ENCODE data around the gene SNCG. TPM values are rescaled to one million over a fixed set of nuclear protein-coding genes. Genes with fewer than 3 reads are reported as not detected.
A peak's percentile ranks its signal among the peaks of the same experiment; 100 is the strongest.

Gene SNCG
- total RNA-seq, 1 experiment from 2014 or later = 5.5 TPM

DNA sequence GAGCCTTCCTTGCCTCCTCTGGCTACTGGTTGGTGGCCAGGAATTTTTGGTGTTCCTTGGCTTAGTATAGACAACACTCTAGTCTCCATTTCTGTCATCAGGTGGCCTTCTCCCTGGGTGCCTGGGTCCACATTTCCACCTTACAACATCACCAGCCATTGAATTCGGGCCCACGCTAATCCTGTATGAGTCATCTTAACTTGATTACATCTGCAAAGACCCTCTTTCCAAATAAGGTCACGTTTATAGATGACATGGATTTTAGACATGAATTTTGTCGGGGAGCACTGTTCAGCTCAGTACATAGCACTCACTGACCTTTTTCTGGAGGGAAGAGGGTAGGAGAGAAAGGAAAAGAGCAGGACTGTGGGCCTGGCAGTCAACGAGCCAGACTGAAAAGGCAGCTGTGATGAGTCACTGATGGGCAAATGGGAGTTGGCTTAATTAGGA lies 40.4 kb upstream of the SNCG start:
- Histone ChIP-seq H4K8ac (replicated peaks; ENCODE audit: insufficient read length, low read depth, low read length) (no peak overlapping the region), H3K14ac (ENCODE audit: insufficient read depth, low read length) (no peak overlapping the region), H2AFZ (ENCODE audit: low read length) (no peak overlapping the region), H4K20me1 (ENCODE audit: control insufficient read depth, insufficient read depth, insufficient read length) (no peaks in the 10 kb centered on the region), H3K9ac (ENCODE audit: extremely low read depth, insufficient read length, low read length) (no peak overlapping the region), H3K23ac (ENCODE audit: insufficient read length, low read depth, low read length) (no peak overlapping the region), H3T11ph (ENCODE audit: low read length) (no peak overlapping the region), H3K79me1 (ENCODE audit: insufficient read depth, low read depth, low read length, poor library complexity, severe bottlenecking) (no peaks in the 10 kb centered on the region), H3K56ac (ENCODE audit: insufficient read length, low read depth, low read length) (no peak overlapping the region), H3K27me3 (ENCODE audit: insufficient read depth, low read length) (no peaks in the 10 kb centered on the region), H4K5ac (ENCODE audit: insufficient read length, low read depth, low read length) (no peak overlapping the region), H2AK5ac (ENCODE audit: insufficient read length, low read length) (no peak overlapping the region), H2BK12ac (ENCODE audit: insufficient read length, low read depth, low read length) (no peak overlapping the region), H3K4ac (ENCODE audit: low read depth, low read length) (no peak overlapping the region), H2BK15ac (ENCODE audit: low read depth, low read length) (no peak overlapping the region), H3K79me2 (ENCODE audit: insufficient read depth, low read length) (no peaks in the 10 kb centered on the region), H3K27ac (ENCODE audit: insufficient read length, low read depth, low read length) (peak overlapping the region; percentile 16), H4K91ac (ENCODE audit: insufficient read length, low read depth, low read length) (no peak overlapping the region), H3K23me2 (ENCODE audit: insufficient read length, low read depth, low read length, poor library complexity, severe bottlenecking) (no peaks in the 10 kb centered on the region), H3K4me2 (ENCODE audit: insufficient read depth, insufficient read length, low read length) (no peak overlapping the region), H3K18ac (ENCODE audit: insufficient read length, low read depth, low read length) (no peak overlapping the region), H2BK5ac (ENCODE audit: insufficient read length, low read length) (no peak overlapping the region), H2BK20ac (ENCODE audit: low read depth, low read length, poor library complexity, severe bottlenecking) (no peak overlapping the region), H3K4me1 (ENCODE audit: insufficient read depth, low read length) (no peaks in the 10 kb centered on the region), H2BK120ac (ENCODE audit: low read depth, low read length, poor library complexity, severe bottlenecking) (no peak overlapping the region), H3K9me3 (ENCODE audit: control insufficient read depth, low read depth, low read length) (no peaks in the 10 kb centered on the region)
- H3K27me3 Mint-ChIP-seq (ENCODE audit: low read depth) = no peaks in the 10 kb centered on the region
- H3K36me3 Mint-ChIP-seq (ENCODE audit: insufficient read depth in 1 of 3, low read depth in 3 of 3) = peaks cover 39 to 88% (median 68%) of the 10 kb centered on the region in 3 experiments
- no peak for DNase-seq
- H3K27ac Mint-ChIP-seq = peak overlapping the region in 2 of 3 experiments; percentile 81 to 85; a peak in 5 of 7 replicates
- H3K9me3 Mint-ChIP-seq = no peaks in the 10 kb centered on the region
- peaks cover 0 to 4% of the 10 kb centered on the region in 2 experiments; a peak in 2 of 4 replicates for H3K4me1 Mint-ChIP-seq
- no peak for TF ChIP-seq CTCF (conservative IDR thresholded peaks at IDR 0.05)
- no peak overlapping the region for H3K4me3 Mint-ChIP-seq
- WGBS (ENCODE audit: extremely low coverage, insufficient read length, low lambda C conversion rate) = no CpG with 5 or more reads among the region's 5 CpGs
